GM13976 (cell line): Measurements from ENCODE around the gene MLYCD.

Source experiments
- DNase-seq: peaks from one replicate; pipeline ENCODE4 v3.0.0; 2012; ENCODE audit warnings: low spot score
- in situ Hi-C: fragments of 300-500 bp; cut with MboI; formaldehyde crosslinking; loops from one replicate; pipeline ENCODE4 v1.12.0; 2022; ENCODE audit warnings: low sequenced_read_pairs, mixed read lengths, inconsistent platforms; ENCODE audit not compliant: unreplicated experiment
- TF ChIP-seq, protein P1 (sequence below): IDR thresholded peaks from 2 replicates; pipeline ENCODE4 v1.5.1; 2012; ENCODE audit warnings: borderline replicate concordance, mild to moderate bottlenecking; ENCODE audit not compliant: insufficient read depth; ENCODE audit errors: extremely low read depth, missing control alignments, control extremely low read depth

MLYCD gene

GRCh38 chr16:83975590-83976260 is 76.8 kb downstream of the MLYCD start:
- TF ChIP-seq, protein P1, sequence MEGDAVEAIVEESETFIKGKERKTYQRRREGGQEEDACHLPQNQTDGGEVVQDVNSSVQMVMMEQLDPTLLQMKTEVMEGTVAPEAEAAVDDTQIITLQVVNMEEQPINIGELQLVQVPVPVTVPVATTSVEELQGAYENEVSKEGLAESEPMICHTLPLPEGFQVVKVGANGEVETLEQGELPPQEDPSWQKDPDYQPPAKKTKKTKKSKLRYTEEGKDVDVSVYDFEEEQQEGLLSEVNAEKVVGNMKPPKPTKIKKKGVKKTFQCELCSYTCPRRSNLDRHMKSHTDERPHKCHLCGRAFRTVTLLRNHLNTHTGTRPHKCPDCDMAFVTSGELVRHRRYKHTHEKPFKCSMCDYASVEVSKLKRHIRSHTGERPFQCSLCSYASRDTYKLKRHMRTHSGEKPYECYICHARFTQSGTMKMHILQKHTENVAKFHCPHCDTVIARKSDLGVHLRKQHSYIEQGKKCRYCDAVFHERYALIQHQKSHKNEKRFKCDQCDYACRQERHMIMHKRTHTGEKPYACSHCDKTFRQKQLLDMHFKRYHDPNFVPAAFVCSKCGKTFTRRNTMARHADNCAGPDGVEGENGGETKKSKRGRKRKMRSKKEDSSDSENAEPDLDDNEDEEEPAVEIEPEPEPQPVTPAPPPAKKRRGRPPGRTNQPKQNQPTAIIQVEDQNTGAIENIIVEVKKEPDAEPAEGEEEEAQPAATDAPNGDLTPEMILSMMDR, result no peak
- in situ Hi-C loops, result loop anchor here (10.0 kb wide), 1 partner anchor 209 kb away; the partner anchor contains the start of gene TAF1C
- no peak for DNase-seq
